A673 (cell line): ENCODE measurements around the gene SLU7.

Experiments
- CTCF ChIP-seq: fragments of 300-800, 200-600 bp; sonication (generic); conservative IDR thresholded peaks from 2 replicates; pipeline ENCODE4 v1.5.1; 2017; ENCODE audit warnings: low read depth, mild to moderate bottlenecking, antibody characterized with exemption, low read length, moderate library complexity, mixed read lengths
- EZH2 ChIP-seq: fragments of 200-600 bp; sonication (generic); IDR thresholded peaks from 2 replicates; pipeline ENCODE4 v1.6.1; 2017; ENCODE audit warnings: borderline replicate concordance, low read depth, mild to moderate bottlenecking, mixed read lengths, antibody characterized with exemption, low read length; ENCODE audit not compliant: poor library complexity, severe bottlenecking

GRCh38 chr5:160461378-160461777 is 42.5 kb upstream of the SLU7 start:
- TF ChIP-seq CTCF (no peak), EZH2 (no peak)
